ENCODE results near the gene THY1. TPM values are rescaled to one million over a fixed set of nuclear protein-coding genes. Genes with fewer than 3 reads are reported as not detected.

THY1 gene
- polyA plus RNA-seq, 1 experiment = 1,905 TPM

GRCh38 chr11:119427279-119427678 is 4.3 kb upstream of the THY1 start:
- CTCF ChIA-PET = interaction anchor here (0.7 to 0.9 kb wide), 2 partner anchors 48 to 741 kb away, joined by 3 to 4 read pairs; no protein-coding TSS in a partner anchor
- Histone ChIP-seq H3K4me3 (ENCODE audit: low read depth, low read length) (no peak overlapping the region), H3K27me3 (ENCODE audit: control insufficient read depth, insufficient read depth, low read length) (no peaks in the 10 kb centered on the region), H3K36me3 (ENCODE audit: control insufficient read depth, insufficient read depth, low read length) (no peaks in the 10 kb centered on the region)
- no peak for TF ChIP-seq CTCF (IDR thresholded peaks at IDR 0.05; ENCODE audit: insufficient read depth, low read depth, low read length)
- POLR2A ChIA-PET = no interaction called here
- no peak for DNase-seq (ENCODE audit: low read depth)

- Histone ChIP-seq H3K4me3 (ENCODE audit: low read depth, low read length) (no peak overlapping the region), H3K27me3 (ENCODE audit: control insufficient read depth, insufficient read depth, low read length) (no peaks in the 10 kb centered on the region), H3K36me3 (ENCODE audit: control insufficient read depth, insufficient read depth, low read length) (no peaks in the 10 kb centered on the region)
- no peak for TF ChIP-seq CTCF (IDR thresholded peaks at IDR 0.05; ENCODE audit: insufficient read depth, low read depth, low read length)
- ChIA-PET CTCF (interaction anchor here (1.2 to 1.3 kb wide), 2 partner anchors 11 to 102 kb away, joined by 3 read pairs; no protein-coding TSS in a partner anchor), POLR2A (no interaction called here)
- no peak for DNase-seq (ENCODE audit: low read depth)
Measured at GRCh38 chr11:119426142-119426541, 3.2 kb upstream of the THY1 start.

- CTCF ChIA-PET = interaction anchor here (1.1 to 1.6 kb wide), 2 partner anchors 50 to 69 kb away, joined by 3 to 4 read pairs; no protein-coding TSS in a partner anchor
Measured at GRCh38 chr11:119424775-119425174, 1.8 kb upstream of the THY1 start.

GRCh38 chr11:119424276-119424675 is 1.3 kb upstream of the THY1 start:
- ChIA-PET CTCF (interaction anchor here (1.1 to 1.6 kb wide), 2 partner anchors 50 to 68 kb away, joined by 3 to 4 read pairs; no protein-coding TSS in a partner anchor), POLR2A (no interaction called here)
- DNase-seq (ENCODE audit: low read depth) = no peak
- no peak overlapping the region for H3K4me3 ChIP-seq (ENCODE audit: low read depth, low read length)
- no peak for TF ChIP-seq CTCF (IDR thresholded peaks at IDR 0.05; ENCODE audit: insufficient read depth, low read depth, low read length)
- H3K27me3 ChIP-seq (ENCODE audit: control insufficient read depth, insufficient read depth, low read length) = no peaks in the 10 kb centered on the region
- peaks cover 9% of the 10 kb centered on the region for H3K36me3 ChIP-seq (ENCODE audit: control insufficient read depth, insufficient read depth, low read length)

More at GRCh38 chr11:119424775-119425174, 1.8 kb upstream of the THY1 start:
- POLR2A ChIA-PET = no interaction called here
- Histone ChIP-seq H3K36me3 (ENCODE audit: control insufficient read depth, insufficient read depth, low read length) (peaks cover 4% of the 10 kb centered on the region), H3K27me3 (ENCODE audit: control insufficient read depth, insufficient read depth, low read length) (no peaks in the 10 kb centered on the region), H3K4me3 (ENCODE audit: low read depth, low read length) (no peak overlapping the region)
- DNase-seq (ENCODE audit: low read depth) = no peak
- no peak for TF ChIP-seq CTCF (IDR thresholded peaks at IDR 0.05; ENCODE audit: insufficient read depth, low read depth, low read length)

GRCh38 chr11:119423509-119424254 is 710 bp upstream of the THY1 start:
- Histone ChIP-seq H3K27me3 (ENCODE audit: control insufficient read depth, insufficient read depth, low read length) (no peaks in the 10 kb centered on the region), H3K4me3 (ENCODE audit: low read depth, low read length) (peak overlapping the region; percentile 85), H3K36me3 (ENCODE audit: control insufficient read depth, insufficient read depth, low read length) (peaks cover 12% of the 10 kb centered on the region)
- ChIA-PET CTCF (interaction anchor here (0.8 to 2.9 kb wide), 8 partner anchors 7 to 84 kb away, joined by 3 to 25 read pairs (median 4); partner anchors contain the start of gene USP2), POLR2A (no interaction called here)
- DNase-seq (ENCODE audit: low read depth) = no peak
- no peak for TF ChIP-seq CTCF (IDR thresholded peaks at IDR 0.05; ENCODE audit: insufficient read depth, low read depth, low read length)

Data from BJ (cell line).